Endometrial microvascular endothelial cells (primary cell): Measurements from ENCODE around the gene ELMO1. TPM values are rescaled to one million over a fixed set of nuclear protein-coding genes. Genes with fewer than 3 reads are reported as not detected.

ENCODE experiments used
- in situ Hi-C: cut with HindIII; loops from 2 replicates; pipeline ENCODE4 v1.10.0; 2017; ENCODE audit warnings: low sequenced_read_pairs, low pct_unique_long_range_greater_than_20kb; ENCODE audit errors: inconsistent ontology term
- total RNA-seq: library from RNA; depleted of rRNA; stranded (reverse); fragments of >200 nt; gene quantifications from one replicate; pipeline ENCODE4 v1.2.3, GENCODE V29; 2015; ENCODE audit errors: inconsistent ontology term

The ELMO1 gene
- total RNA-seq, 1 donor from 2014 or later = 24.7 TPM

DNA sequence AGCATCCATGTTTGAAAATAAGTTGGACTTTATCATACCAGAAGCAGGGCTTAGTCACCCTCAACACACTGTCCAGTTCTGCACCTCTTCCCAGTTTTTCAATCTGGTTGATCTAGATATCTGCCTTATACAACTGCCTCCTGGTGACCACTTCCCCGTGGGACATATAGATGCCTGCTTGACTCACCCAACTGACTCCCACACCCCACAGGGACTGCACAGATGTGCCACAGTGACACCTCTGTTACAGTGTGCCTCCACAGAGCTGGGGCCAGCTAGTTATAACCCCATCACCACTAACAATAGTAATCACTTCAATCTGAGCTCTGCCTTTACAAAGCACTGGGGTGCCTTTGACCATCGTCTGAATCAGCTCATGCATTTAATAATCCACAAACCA, 641.8 kb downstream of the ELMO1 start:
- in situ Hi-C loops = no loop called here

Other genes starting within 250 kb of the ELMO1 start
- gene GPR141, start 234.9 kb upstream of the ELMO1 start, total RNA-seq = not detected